Vagina (tissue), 2 donors: ENCODE measurements around the gene ST8SIA6.

Source experiments
- CTCF ChIP-seq, 3 experiments: fragments of 450-650 bp in 2 of 3; fragments of 200-600 bp in 1 of 3; sonication (generic) in 1 of 3; IDR thresholded peaks; one replicate each; pipeline ENCODE4 v1.5.1; 2017 to 2019; ENCODE audit warnings: antibody characterized with exemption in 3 of 3, mild to moderate bottlenecking in 2 of 3, moderate library complexity in 2 of 3
- POLR2A ChIP-seq, 2 donors: fragments of 450-650 bp; IDR thresholded peaks; one replicate each; pipeline ENCODE4 v1.6.1; 2017; ENCODE audit warnings: antibody characterized with exemption in 2 of 2, mild to moderate bottlenecking in 2 of 2, moderate library complexity in 2 of 2
- POLR2AphosphoS5 ChIP-seq, 2 donors: sonication (generic); formaldehyde crosslinking; IDR thresholded peaks; one replicate each; pipeline ENCODE4 v1.9.0; 2017; ENCODE audit warnings: antibody characterized with exemption in 2 of 2, mild to moderate bottlenecking in 2 of 2, low read depth in 1 of 2; ENCODE audit not compliant: insufficient read depth in 1 of 2

GRCh38 chr10:17375936-17376584, 78.3 kb downstream of the ST8SIA6 start:
- no peak for TF ChIP-seq CTCF (IDR thresholded peaks at IDR 0.05)
- TF ChIP-seq POLR2A (IDR thresholded peaks at IDR 0.05), result no peak
- TF ChIP-seq POLR2AphosphoS5 (IDR thresholded peaks at IDR 0.05; ENCODE audit: insufficient read depth in 1 of 2, low read depth in 1 of 2), result no peak
